Neuronal stem cell (in vitro differentiated cells): ENCODE data around the gene ASMT.

Experiments
- DNase-seq: peaks from one replicate; pipeline ENCODE4 v3.0.0-alpha.2; 2013; ENCODE audit warnings: low spot score
- H2AFZ ChIP-seq: one replicate; pipeline ENCODE4 v1.6.1; 2013; ENCODE audit warnings: mild to moderate bottlenecking, low read length, inconsistent platforms
- H2AK5ac ChIP-seq: 2 replicates; pipeline ENCODE4 v1.6.1; 2013; ENCODE audit warnings: low read depth, mild to moderate bottlenecking, inconsistent platforms, low read length, moderate library complexity, mixed read lengths
- H2BK120ac ChIP-seq: 2 replicates; pipeline ENCODE4 v1.6.1; 2013; ENCODE audit warnings: low read depth, mild to moderate bottlenecking, inconsistent platforms, low read length, moderate library complexity, mixed read lengths
- H2BK12ac ChIP-seq: one replicate; pipeline ENCODE4 v1.6.1; 2013; ENCODE audit warnings: low read length, inconsistent platforms
- H2BK15ac ChIP-seq: 2 replicates; pipeline ENCODE4 v1.6.1; 2013; ENCODE audit warnings: mild to moderate bottlenecking, low read length, inconsistent platforms, mixed read lengths
- H2BK5ac ChIP-seq: one replicate; pipeline ENCODE4 v1.6.1; 2013; ENCODE audit warnings: inconsistent platforms, mild to moderate bottlenecking, low read length, moderate library complexity
- H3K14ac ChIP-seq: one replicate; pipeline ENCODE4 v1.6.1; 2013; ENCODE audit warnings: low read length, inconsistent platforms
- H3K18ac ChIP-seq: 2 replicates; pipeline ENCODE4 v1.6.1; 2013; ENCODE audit warnings: low read length, inconsistent platforms
- H3K23ac ChIP-seq: 2 replicates; pipeline ENCODE4 v1.6.1; 2013; ENCODE audit warnings: low read depth, mild to moderate bottlenecking, mixed read lengths, low read length, inconsistent platforms; ENCODE audit not compliant: poor library complexity
- H3K27ac ChIP-seq: replicated peaks from 3 replicates; pipeline ENCODE4 v1.5.1; 2013; ENCODE audit warnings: low read length, inconsistent platforms
- H3K27me3 ChIP-seq, 3 experiments: 2 replicates each; pipeline ENCODE4 v1.6.1; 2013; ENCODE audit warnings: low read length in 3 of 3, mild to moderate bottlenecking in 2 of 3, inconsistent platforms in 1 of 3, low read depth in 1 of 3, mixed read lengths in 1 of 3, moderate library complexity in 1 of 3; ENCODE audit not compliant: control insufficient read depth in 3 of 3, insufficient read depth in 3 of 3
- H3K36me3 ChIP-seq, 2 donors: replicated peaks in 1 of 2; 2 replicates each; pipeline ENCODE4 v1.6.1; 2013; ENCODE audit warnings: low read length in 2 of 2; ENCODE audit not compliant: control insufficient read depth in 2 of 2, insufficient read depth in 2 of 2
- H3K4ac ChIP-seq: 2 replicates; pipeline ENCODE4 v1.6.1; 2013; ENCODE audit warnings: inconsistent platforms, mild to moderate bottlenecking, low read length, moderate library complexity
- H3K4me1 ChIP-seq, 2 donors: 1 replicate in 1 of 2; 2 replicates in 1 of 2; pipeline ENCODE4 v1.6.1; 2013; ENCODE audit warnings: low read length in 2 of 2, low read depth in 1 of 2; ENCODE audit not compliant: control insufficient read depth in 2 of 2, insufficient read depth in 1 of 2
- H3K4me2 ChIP-seq: one replicate; pipeline ENCODE4 v1.6.1; 2013; ENCODE audit warnings: mild to moderate bottlenecking, low read length, inconsistent platforms; ENCODE audit not compliant: insufficient read depth, poor library complexity, severe bottlenecking
- H3K4me3 ChIP-seq, 2 donors: 2 replicates each; pipeline ENCODE4 v1.5.1; 2013; ENCODE audit warnings: low read length in 2 of 2, mild to moderate bottlenecking in 2 of 2, inconsistent platforms in 1 of 2, moderate library complexity in 1 of 2
- H3K79me1 ChIP-seq: one replicate; pipeline ENCODE4 v1.6.1; 2013; ENCODE audit warnings: low read depth, mild to moderate bottlenecking, inconsistent platforms, low read length, moderate library complexity
- H3K9ac ChIP-seq: one replicate; pipeline ENCODE4 v1.6.1; 2013; ENCODE audit warnings: mild to moderate bottlenecking, low read depth, low read length, inconsistent platforms; ENCODE audit not compliant: poor library complexity
- H3K9me3 ChIP-seq, 2 donors: replicated peaks in 1 of 2; 2 replicates each; pipeline versions ENCODE3 to v1.6.1; 2013; ENCODE audit warnings: low read length in 2 of 2, mild to moderate bottlenecking in 2 of 2, inconsistent platforms in 1 of 2, low read depth in 1 of 2, mixed read lengths in 1 of 2, moderate library complexity in 1 of 2; ENCODE audit not compliant: control insufficient read depth in 2 of 2, insufficient read depth in 1 of 2
- H4K8ac ChIP-seq: one replicate; pipeline ENCODE4 v1.6.1; 2013; ENCODE audit warnings: low read depth, mild to moderate bottlenecking, inconsistent platforms, low read length, moderate library complexity
- H4K91ac ChIP-seq: one replicate; pipeline ENCODE4 v1.6.1; 2013; ENCODE audit warnings: low read length, low read depth, mild to moderate bottlenecking, inconsistent platforms; ENCODE audit not compliant: poor library complexity
- WGBS, 2 donors: extraction: QIAGEN DNeasy Blood & Tissue Kit; methylation state at CpG; one replicate each; pipeline ENCODE4 v1.1.7; 2013; ENCODE audit warnings: missing lambda C conversion rate in 2 of 2, mixed read lengths in 1 of 2; ENCODE audit not compliant: insufficient read length in 2 of 2, insufficient replicate concordance in 1 of 2; ENCODE audit errors: extremely low coverage in 2 of 2; 5-methylcytosine and 5-hydroxymethylcytosine counted together

ASMT gene

DNA sequence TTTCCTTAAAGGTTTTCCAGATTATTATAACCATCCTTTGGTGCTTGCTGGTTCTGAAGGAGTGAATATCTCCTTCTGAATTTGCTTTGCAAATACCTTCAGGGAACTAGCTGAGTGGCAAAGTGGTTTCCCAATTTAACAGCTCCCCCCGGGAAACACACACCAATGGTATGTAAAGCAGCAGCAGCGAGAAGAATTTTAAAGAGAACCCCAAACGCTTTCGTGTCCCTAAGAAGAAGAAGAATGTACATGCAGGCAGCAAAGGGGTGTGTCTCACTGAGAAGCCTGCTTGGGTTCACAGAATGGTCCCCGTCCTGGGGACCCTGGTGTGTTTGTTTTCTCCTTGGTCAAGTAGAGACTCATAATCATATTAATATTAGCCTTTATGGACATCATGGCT lies 27.7 kb upstream of the ASMT start:
- Histone ChIP-seq H2BK5ac (no peak overlapping the region), H3K18ac (no peak overlapping the region), H3K36me3 (no peaks in the 10 kb centered on the region), H3K79me1 (peaks cover 3% of the 10 kb centered on the region), H3K14ac (no peak overlapping the region), H2BK12ac (no peak overlapping the region), H4K8ac (no peak overlapping the region), H3K4me2 (no peak overlapping the region), H2BK120ac (no peak overlapping the region), H3K27me3 (no peaks in the 10 kb centered on the region), H3K9me3 (no peaks in the 10 kb centered on the region), H3K4me3 (no peak overlapping the region), H3K9ac (no peak overlapping the region), H3K27ac (no peak overlapping the region), H2AK5ac (no peak overlapping the region), H4K91ac (no peak overlapping the region), H3K4me1 (no peaks in the 10 kb centered on the region), H2AFZ (peak overlapping the region; percentile 77), H2BK15ac (no peak overlapping the region), H3K23ac (no peak overlapping the region), H3K4ac (no peak overlapping the region)
- WGBS, 2 donors = no CpG with 5 or more reads among the region's 5 CpGs
- DNase-seq = no peak

GRCh38 chrX:1589356-1590130 lies 25.3 kb upstream of the ASMT start:
- Histone ChIP-seq H2AFZ (peak overlapping the region; percentile 14), H4K91ac (no peak overlapping the region), H3K4me3 (no peak overlapping the region), H3K4ac (no peak overlapping the region), H3K23ac (no peak overlapping the region), H2BK15ac (no peak overlapping the region), H3K4me1 (peaks cover 3 to 5% of the 10 kb centered on the region in 2 donors), H4K8ac (no peak overlapping the region), H3K4me2 (no peak overlapping the region), H3K18ac (no peak overlapping the region), H3K14ac (no peak overlapping the region), H3K79me1 (peaks cover 22% of the 10 kb centered on the region), H3K27ac (no peak overlapping the region), H2BK120ac (no peak overlapping the region), H3K36me3 (peaks cover 12 to 17% of the 10 kb centered on the region in 2 donors), H3K9ac (no peak overlapping the region), H2BK12ac (no peak overlapping the region), H3K9me3 (no peaks in the 10 kb centered on the region), H2AK5ac (no peak overlapping the region), H3K27me3 (no peaks in the 10 kb centered on the region), H2BK5ac (no peak overlapping the region)
- no peak for DNase-seq
- WGBS, 2 donors = no CpG with 5 or more reads among the region's 12 CpGs

DNA sequence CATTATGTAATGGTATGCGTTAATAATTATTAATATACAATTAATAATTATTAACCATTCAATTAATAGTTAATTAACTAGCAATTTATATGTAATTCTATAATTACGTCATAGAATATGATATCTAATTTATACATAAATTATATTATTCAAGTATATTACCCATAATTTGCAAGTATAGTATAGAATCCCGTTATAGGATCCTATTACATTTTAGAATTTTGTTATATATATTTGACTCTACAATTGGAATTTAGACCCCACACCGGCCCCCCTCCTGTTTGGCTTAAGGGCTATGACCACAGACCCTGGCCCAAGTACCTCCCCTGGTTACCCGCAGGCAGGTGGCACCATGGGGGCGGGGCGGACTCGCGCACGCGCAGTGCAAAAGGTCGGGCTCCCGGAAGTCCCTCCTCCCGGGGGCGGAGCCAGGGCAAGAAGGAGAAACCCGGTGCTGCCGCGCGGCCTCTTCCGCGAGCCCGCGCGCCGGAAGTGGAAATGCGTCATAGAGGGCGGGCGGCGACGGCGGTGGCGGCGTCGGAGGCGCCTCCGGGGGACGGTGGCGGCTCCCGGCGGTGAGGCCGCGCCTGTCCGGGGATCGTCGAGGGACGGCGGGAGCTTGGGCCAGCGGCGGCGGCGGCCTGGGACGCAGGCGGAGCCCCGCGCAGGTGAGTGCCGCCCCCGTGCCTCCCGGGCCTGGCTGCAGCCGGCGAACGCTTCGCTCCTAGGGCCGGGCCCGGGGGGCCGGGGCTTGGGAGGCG lies 23.6 kb upstream of the ASMT start, which contains the start of gene AKAP17A:
Gene AKAP17A (plus strand): TSS at position 503 of the 761 bp plus-strand sequence. CDS start 1,859 bp downstream, outside the sequence.
- H3K9ac ChIP-seq = peak within 1 kb of the TSS; percentile 95
- peak within 1 kb of the TSS; percentile 65 for H3K23ac ChIP-seq
- peaks cover 0 to 2% of the 10 kb centered on the region in 2 donors for H3K9me3 ChIP-seq
- no CpG with 5 or more reads among the region's 66 CpGs for WGBS, 2 donors
- peaks cover 30% of the 10 kb centered on the region for H3K79me1 ChIP-seq
- peak; percentile 94 for DNase-seq
- peaks cover 27 to 34% of the 10 kb centered on the region in 2 donors for H3K36me3 ChIP-seq
- peak within 1 kb of the TSS; percentile 97 for H3K4me2 ChIP-seq
- no peak within 1 kb of the TSS for H3K4ac ChIP-seq
- H2BK15ac ChIP-seq = no peak within 1 kb of the TSS
- no peak within 1 kb of the TSS for H4K91ac ChIP-seq
- H2AK5ac ChIP-seq = peak within 1 kb of the TSS; percentile 84
- peak within 1 kb of the TSS; percentile 38 for H3K14ac ChIP-seq
- H4K8ac ChIP-seq = no peak within 1 kb of the TSS
- H2BK5ac ChIP-seq = peak within 1 kb of the TSS; percentile 93
- no peak within 1 kb of the TSS for H2BK120ac ChIP-seq
- peaks cover 3 to 5% of the 10 kb centered on the region in 2 donors for H3K4me1 ChIP-seq
- no peak within 1 kb of the TSS for H3K27ac ChIP-seq
- H3K27me3 ChIP-seq = no peaks in the 10 kb centered on the region
- peak within 1 kb of the TSS; percentile 95 to 98 for H3K4me3 ChIP-seq
- peak within 1 kb of the TSS; percentile 83 for H3K18ac ChIP-seq
- H2BK12ac ChIP-seq = no peak within 1 kb of the TSS
- H2AFZ ChIP-seq = peak within 1 kb of the TSS; percentile 84
